GM12878 (cell line): ENCODE data around the gene B4GALT3. TPM values are rescaled to one million over a fixed set of nuclear protein-coding genes. Genes with fewer than 3 reads are reported as not detected.

Source experiments
- ATF7 ChIP-seq: fragments of 450-650 bp; IDR thresholded peaks from 2 replicates; pipeline ENCODE4 v1.6.1; 2016; ENCODE audit warnings: low read depth, mild to moderate bottlenecking
- BRCA1 ChIP-seq: IDR thresholded peaks from 2 replicates; pipeline ENCODE4 v1.6.1; 2011; ENCODE audit warnings: low read depth, low read length, improper control_type of control experiment
- GATAD2B ChIP-seq: fragments of 450-650 bp; conservative IDR thresholded peaks from 2 replicates; pipeline ENCODE4 v1.6.1; 2017; ENCODE audit warnings: low read depth, mild to moderate bottlenecking, moderate library complexity
- HDAC2 ChIP-seq: fragments of 200-600 bp; sonication (generic); IDR thresholded peaks from 2 replicates; pipeline ENCODE4 v1.6.1; 2017
- HDAC6 ChIP-seq: fragments of 200-600 bp; sonication (generic); IDR thresholded peaks from one replicate; pipeline ENCODE4 v1.8.0; 2017; ENCODE audit warnings: antibody characterized with exemption; ENCODE audit not compliant: unreplicated experiment
- IKZF2 ChIP-seq, 2 experiments: fragments of 450-650 bp; IDR thresholded peaks; 2 replicates each; pipeline ENCODE4 v1.6.1; 2017; ENCODE audit warnings: mild to moderate bottlenecking in 2 of 2, moderate library complexity in 2 of 2
- MEF2A ChIP-seq: IDR thresholded peaks from 2 replicates; pipeline ENCODE4 v1.6.1; 2011; ENCODE audit warnings: low read depth, mild to moderate bottlenecking, low read length, moderate library complexity; ENCODE audit not compliant: insufficient read depth
- MTA3 ChIP-seq: IDR thresholded peaks from 2 replicates; pipeline ENCODE4 v1.6.1; 2012; ENCODE audit warnings: low read length, inconsistent platforms, borderline replicate concordance
- REST ChIP-seq: IDR thresholded peaks from 2 replicates; pipeline ENCODE4 v1.6.1; 2012; ENCODE audit warnings: mild to moderate bottlenecking, low read depth, low read length
- RFX5 ChIP-seq: IDR thresholded peaks from 2 replicates; pipeline ENCODE4 v1.6.1; 2011; ENCODE audit warnings: low read depth, low read length, improper control_type of control experiment
- STAT1 ChIP-seq: fragments of 450-650 bp; conservative IDR thresholded peaks from 2 replicates; pipeline ENCODE4 v1.6.1; 2014; ENCODE audit warnings: antibody characterized with exemption, mild to moderate bottlenecking
- ZBTB11 ChIP-seq: fragments of 450-650 bp; formaldehyde crosslinking; IDR thresholded peaks from 2 replicates; pipeline ENCODE4 v1.5.0; 2022; ENCODE audit warnings: mild to moderate bottlenecking, missing genetic modification characterization
- polyA plus RNA-seq, 11 experiments: library from polyadenylated mRNA; depleted of rRNA in 4 of 11; unstranded in 6 of 11; stranded (reverse) in 5 of 11; fragments of >200 nt; fragmentation: Nextera tagmentation in 4 of 11; fragmentation: Illumina TruSeq in 1 of 11; extraction: Ambion mirVana in 4 of 11; extraction: Trizol in 1 of 11; gene quantifications; 1 replicate in 1 of 11; 2 replicates in 10 of 11; pipeline versions ENCODE4 v1.2.1 to v1.2.3, GENCODE V29; 2011 to 2016; ENCODE audit warnings: inconsistent platforms in 2 of 11, missing spikeins in 2 of 11, low read depth in 1 of 11
- total RNA-seq, 4 experiments: library from RNA; depleted of rRNA in 3 of 4; stranded (reverse); fragments of >200 nt in 3 of 4; fragmentation: Illumina TruSeq in 1 of 4; extraction: Trizol in 1 of 4; gene quantifications; 2 replicates each; pipeline versions ENCODE4 v1.2.1 to v1.2.3, GENCODE V29; 2013 to 2021
- TF ChIP-seq, protein P1 (sequence below): fragments of 450-650 bp; IDR thresholded peaks from 2 replicates; pipeline ENCODE4 v1.6.1; 2017; ENCODE audit warnings: borderline replicate concordance
- TF ChIP-seq, protein P2 (sequence below): fragments of 450-650 bp; IDR thresholded peaks from 2 replicates; pipeline ENCODE4 v1.6.1; 2017; ENCODE audit warnings: low read depth, mild to moderate bottlenecking, moderate library complexity
- TF ChIP-seq, protein P3 (sequence below): IDR thresholded peaks from 2 replicates; pipeline ENCODE4 v1.6.1; 2012; ENCODE audit warnings: low read depth, low read length, improper control_type of control experiment

B4GALT3 gene
- total and polyA plus RNA-seq, 10 of the 15 experiments (the other 5 are each of a cell fraction or from before 2014, with no cell fraction given) = 27.1 to 58.9 (median 42.6) TPM

GRCh38 chr1:161132410-161133219 lies 44.7 kb downstream of the B4GALT3 start, which contains the start of gene DEDD (continued):
- no peak for TF ChIP-seq REST
- TF ChIP-seq ATF7 = 0 out of 2 replicates have a peak, but pooled peaks have one; percentile 25
- peak; percentile 70 to 78 for TF ChIP-seq IKZF2 (IDR thresholded peaks at IDR 0.05)
- no peak for TF ChIP-seq RFX5
- TF ChIP-seq HDAC6 = no peak
- TF ChIP-seq, protein P1, sequence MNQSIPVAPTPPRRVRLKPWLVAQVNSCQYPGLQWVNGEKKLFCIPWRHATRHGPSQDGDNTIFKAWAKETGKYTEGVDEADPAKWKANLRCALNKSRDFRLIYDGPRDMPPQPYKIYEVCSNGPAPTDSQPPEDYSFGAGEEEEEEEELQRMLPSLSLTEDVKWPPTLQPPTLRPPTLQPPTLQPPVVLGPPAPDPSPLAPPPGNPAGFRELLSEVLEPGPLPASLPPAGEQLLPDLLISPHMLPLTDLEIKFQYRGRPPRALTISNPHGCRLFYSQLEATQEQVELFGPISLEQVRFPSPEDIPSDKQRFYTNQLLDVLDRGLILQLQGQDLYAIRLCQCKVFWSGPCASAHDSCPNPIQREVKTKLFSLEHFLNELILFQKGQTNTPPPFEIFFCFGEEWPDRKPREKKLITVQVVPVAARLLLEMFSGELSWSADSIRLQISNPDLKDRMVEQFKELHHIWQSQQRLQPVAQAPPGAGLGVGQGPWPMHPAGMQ = no peak
- no peak for TF ChIP-seq MTA3
- TF ChIP-seq MEF2A = 0 out of 2 replicates have a peak, but pooled peaks have one; percentile 24
- TF ChIP-seq, protein P2, sequence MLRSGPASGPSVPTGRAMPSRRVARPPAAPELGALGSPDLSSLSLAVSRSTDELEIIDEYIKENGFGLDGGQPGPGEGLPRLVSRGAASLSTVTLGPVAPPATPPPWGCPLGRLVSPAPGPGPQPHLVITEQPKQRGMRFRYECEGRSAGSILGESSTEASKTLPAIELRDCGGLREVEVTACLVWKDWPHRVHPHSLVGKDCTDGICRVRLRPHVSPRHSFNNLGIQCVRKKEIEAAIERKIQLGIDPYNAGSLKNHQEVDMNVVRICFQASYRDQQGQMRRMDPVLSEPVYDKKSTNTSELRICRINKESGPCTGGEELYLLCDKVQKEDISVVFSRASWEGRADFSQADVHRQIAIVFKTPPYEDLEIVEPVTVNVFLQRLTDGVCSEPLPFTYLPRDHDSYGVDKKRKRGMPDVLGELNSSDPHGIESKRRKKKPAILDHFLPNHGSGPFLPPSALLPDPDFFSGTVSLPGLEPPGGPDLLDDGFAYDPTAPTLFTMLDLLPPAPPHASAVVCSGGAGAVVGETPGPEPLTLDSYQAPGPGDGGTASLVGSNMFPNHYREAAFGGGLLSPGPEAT = peak; percentile 60; the same call in 1 of the 2 replicates
- TF ChIP-seq ZBTB11 (CRISPR knock-in tag) = no peak
- peak; percentile 72; the same call in 1 of the 2 replicates for TF ChIP-seq GATAD2B
- TF ChIP-seq STAT1 = peak; percentile 99
- no peak for TF ChIP-seq BRCA1
- TF ChIP-seq HDAC2 = no peak
- TF ChIP-seq, protein P3, sequence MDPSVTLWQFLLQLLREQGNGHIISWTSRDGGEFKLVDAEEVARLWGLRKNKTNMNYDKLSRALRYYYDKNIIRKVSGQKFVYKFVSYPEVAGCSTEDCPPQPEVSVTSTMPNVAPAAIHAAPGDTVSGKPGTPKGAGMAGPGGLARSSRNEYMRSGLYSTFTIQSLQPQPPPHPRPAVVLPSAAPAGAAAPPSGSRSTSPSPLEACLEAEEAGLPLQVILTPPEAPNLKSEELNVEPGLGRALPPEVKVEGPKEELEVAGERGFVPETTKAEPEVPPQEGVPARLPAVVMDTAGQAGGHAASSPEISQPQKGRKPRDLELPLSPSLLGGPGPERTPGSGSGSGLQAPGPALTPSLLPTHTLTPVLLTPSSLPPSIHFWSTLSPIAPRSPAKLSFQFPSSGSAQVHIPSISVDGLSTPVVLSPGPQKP = no peak
